IMR-90 (cell line): Measurements from ENCODE around the gene ACOX3. TPM values are rescaled to one million over a fixed set of nuclear protein-coding genes. Genes with fewer than 3 reads are reported as not detected.

ENCODE experiments used
- ATAC-seq: fragments of 200-7000 bp; cut with Tn5 transposase; 2 replicates; pipeline ENCODE4 v1.9.1; 2020; ENCODE audit warnings: low read depth, mild to moderate bottlenecking, moderate library complexity
- BruUV-seq: library from RNA; stranded (reverse); fragments of 400-500 nt; replicated peaks from 2 replicates; lab custom pipeline; 2021; lab: Mats Ljungman, UMichigan
- CTCF ChIA-PET: fragments of 300-600 bp; formaldehyde crosslinking; extraction: SDS; loops from one replicate; lab custom pipeline; 2021; ENCODE audit warnings: antibody characterized with exemption; lab: Yijun Ruan, JAX
- POLR2A ChIA-PET: fragments of 300-600 bp; sonication (Branson Sonifier 250); formaldehyde crosslinking; loops from one replicate; lab custom pipeline; 2022; ENCODE audit warnings: antibody characterized with exemption; ENCODE audit not compliant: unreplicated experiment; lab: Charles Lee
- DNase-seq: peaks from one replicate; pipeline ENCODE4 v3.0.0; 2013
- H2AFZ ChIP-seq: replicated peaks from 2 replicates; pipeline ENCODE3; 2013; ENCODE audit warnings: low read length, mild to moderate bottlenecking; ENCODE audit not compliant: poor library complexity
- H2AK5ac ChIP-seq: 2 replicates; pipeline ENCODE4 v1.6.1; 2013; ENCODE audit warnings: low read depth, low read length, inconsistent platforms
- H2AK9ac ChIP-seq: replicated peaks from 2 replicates; pipeline ENCODE3; 2013; ENCODE audit warnings: mild to moderate bottlenecking, low read depth, low read length, moderate library complexity; ENCODE audit not compliant: poor library complexity
- H2BK120ac ChIP-seq: 2 replicates; pipeline ENCODE4 v1.6.1; 2013; ENCODE audit warnings: low read depth, low read length, inconsistent platforms
- H2BK15ac ChIP-seq: 3 replicates; pipeline ENCODE4 v1.6.1; 2013; ENCODE audit warnings: low read depth, low read length, inconsistent platforms
- H2BK20ac ChIP-seq: 2 replicates; pipeline ENCODE4 v1.6.1; 2013; ENCODE audit warnings: low read depth, mild to moderate bottlenecking, inconsistent platforms, low read length, moderate library complexity
- H2BK5ac ChIP-seq: 2 replicates; pipeline ENCODE4 v1.6.1; 2013; ENCODE audit warnings: mild to moderate bottlenecking, low read depth, low read length, inconsistent platforms; ENCODE audit not compliant: poor library complexity, severe bottlenecking
- H3K14ac ChIP-seq: replicated peaks from 2 replicates; pipeline ENCODE4 v1.6.1; 2013; ENCODE audit warnings: low read depth, low read length, inconsistent platforms
- H3K18ac ChIP-seq: 2 replicates; pipeline ENCODE4 v1.6.1; 2013; ENCODE audit warnings: low read depth, low read length, control low read depth
- H3K23ac ChIP-seq: 2 replicates; pipeline ENCODE4 v1.6.1; 2013; ENCODE audit warnings: low read depth, low read length, inconsistent platforms
- H3K27ac ChIP-seq: 2 replicates; pipeline ENCODE4 v1.5.1; 2013; ENCODE audit warnings: mild to moderate bottlenecking, control low read depth, low read length; ENCODE audit not compliant: insufficient read depth
- H3K27me3 ChIP-seq: 2 replicates; pipeline ENCODE4 v1.6.1; 2013; ENCODE audit warnings: low read length; ENCODE audit not compliant: control insufficient read depth, insufficient read depth
- H3K36me3 ChIP-seq: 2 replicates; pipeline ENCODE4 v1.6.1; 2013; ENCODE audit warnings: low read length, mixed read lengths; ENCODE audit not compliant: control insufficient read depth, insufficient read depth
- H3K4ac ChIP-seq: 2 replicates; pipeline ENCODE4 v1.6.1; 2013; ENCODE audit warnings: low read depth, low read length, inconsistent platforms
- H3K4me1 ChIP-seq: 2 replicates; pipeline ENCODE4 v1.6.1; 2013; ENCODE audit warnings: low read length, mixed read lengths; ENCODE audit not compliant: control insufficient read depth, insufficient read depth
- H3K4me2 ChIP-seq: 2 replicates; pipeline ENCODE4 v1.6.1; 2013; ENCODE audit warnings: low read depth, mild to moderate bottlenecking, control low read depth, low read length, moderate library complexity
- H3K4me3 ChIP-seq: 2 replicates; pipeline ENCODE4 v1.5.1; 2013; ENCODE audit warnings: low read depth, mild to moderate bottlenecking, control low read depth, low read length, moderate library complexity; ENCODE audit not compliant: insufficient read depth
- H3K56ac ChIP-seq: 2 replicates; pipeline ENCODE4 v1.6.1; 2013; ENCODE audit warnings: low read length, inconsistent platforms; ENCODE audit not compliant: insufficient read depth; ENCODE audit errors: extremely low read depth
- H3K79me1 ChIP-seq, 2 experiments: 2 replicates each; pipeline ENCODE4 v1.6.1; 2013; ENCODE audit warnings: low read length in 2 of 2, inconsistent platforms in 1 of 2, low read depth in 1 of 2
- H3K9ac ChIP-seq: 2 replicates; pipeline ENCODE4 v1.6.1; 2013; ENCODE audit warnings: low read depth, low read length, control low read depth
- H3K9me1 ChIP-seq: 2 replicates; pipeline ENCODE4 v1.6.1; 2013; ENCODE audit warnings: low read length, inconsistent platforms; ENCODE audit not compliant: insufficient read depth
- H3K9me3 ChIP-seq: 2 replicates; pipeline ENCODE4 v1.6.1; 2013; ENCODE audit warnings: low read length; ENCODE audit not compliant: control insufficient read depth, insufficient read depth
- H4K20me1 ChIP-seq: 2 replicates; pipeline ENCODE4 v1.6.1; 2013; ENCODE audit warnings: low read length, inconsistent platforms; ENCODE audit not compliant: insufficient read depth
- H4K5ac ChIP-seq: 2 replicates; pipeline ENCODE4 v1.6.1; 2013; ENCODE audit warnings: mild to moderate bottlenecking, low read depth, low read length, control low read depth
- H4K8ac ChIP-seq, 2 experiments: 2 replicates each; pipeline ENCODE4 v1.6.1; 2013; ENCODE audit warnings: low read depth in 2 of 2, low read length in 2 of 2, control low read depth in 1 of 2, inconsistent platforms in 1 of 2
- H4K91ac ChIP-seq: 2 replicates; pipeline ENCODE4 v1.6.1; 2013; ENCODE audit warnings: low read depth, low read length, inconsistent platforms; ENCODE audit not compliant: insufficient read depth
- BHLHE40 ChIP-seq: fragments of 150-350 bp; IDR thresholded peaks from 2 replicates; pipeline ENCODE4 v1.6.1; 2016; ENCODE audit warnings: mild to moderate bottlenecking, low read depth, low read length
- FOS ChIP-seq: fragments of 150-350 bp; IDR thresholded peaks from 2 replicates; pipeline ENCODE4 v1.6.1; 2016; ENCODE audit warnings: low read depth, low read length
- MAZ ChIP-seq: IDR thresholded peaks from 2 replicates; pipeline ENCODE4 v1.6.1; 2012; ENCODE audit warnings: low read depth, mild to moderate bottlenecking, low read length, improper control_type of control experiment, moderate library complexity, borderline replicate concordance
- MXI1 ChIP-seq: IDR thresholded peaks from 2 replicates; pipeline ENCODE4 v1.6.1; 2012; ENCODE audit warnings: low read depth, mild to moderate bottlenecking, low read length, moderate library complexity, borderline replicate concordance
- NFE2L2 ChIP-seq: fragments of 150-350 bp; IDR thresholded peaks from 2 replicates; pipeline ENCODE4 v1.6.1; 2016; ENCODE audit warnings: low read depth, mild to moderate bottlenecking, low read length
- POLR2A ChIP-seq: IDR thresholded peaks from 2 replicates; pipeline ENCODE4 v1.6.1; 2012; ENCODE audit warnings: mild to moderate bottlenecking, low read depth, low read length
- RAD21 ChIP-seq: IDR thresholded peaks from 2 replicates; pipeline ENCODE4 v1.6.1; 2012; ENCODE audit warnings: low read length, improper control_type of control experiment
- RCOR1 ChIP-seq: IDR thresholded peaks from 2 replicates; pipeline ENCODE4 v1.6.1; 2012; ENCODE audit warnings: mild to moderate bottlenecking, low read length, improper control_type of control experiment; ENCODE audit not compliant: insufficient replicate concordance
- RFX5 ChIP-seq: IDR thresholded peaks from 2 replicates; pipeline ENCODE4 v1.8.0; 2012; ENCODE audit warnings: low read depth, mild to moderate bottlenecking, low read length, moderate library complexity
- SMC3 ChIP-seq: fragments of 150-350 bp; IDR thresholded peaks from 2 replicates; pipeline ENCODE4 v1.6.1; 2016; ENCODE audit warnings: low read depth, mild to moderate bottlenecking, antibody characterized with exemption, low read length, moderate library complexity
- USF2 ChIP-seq: fragments of 150-350 bp; IDR thresholded peaks from 2 replicates; pipeline ENCODE4 v1.6.1; 2017; ENCODE audit warnings: mild to moderate bottlenecking, antibody characterized with exemption, low read length, low read depth
- whole genome bisulfite sequencing, 2 experiments: methylation state at CpG; one replicate each; pipeline versions ENCODE4 v1.1.5 to v1.1.7; 2013; ENCODE audit warnings: missing lambda C conversion rate in 2 of 2; ENCODE audit not compliant: insufficient read length in 1 of 2; ENCODE audit errors: extremely low coverage in 2 of 2; 5-methylcytosine and 5-hydroxymethylcytosine counted together
- dilution Hi-C: fragments of 300-500 bp; cut with HindIII; formaldehyde crosslinking; loops from one replicate; pipeline ENCODE4 v1.14.3; 2018; ENCODE audit warnings: low sequenced_read_pairs; ENCODE audit not compliant: unreplicated experiment
- in situ Hi-C: fragments of 300-500 bp; cut with MboI; formaldehyde crosslinking; loops from 3 replicates; pipeline ENCODE4 v1.14.3; 2019; ENCODE audit warnings: low sequenced_read_pairs, inconsistent platforms, mixed read lengths
- intact Hi-C: fragments of 100-400 bp; cut with micrococcal nuclease; formaldehyde crosslinking; loops from 2 replicates; pipeline ENCODE4 v1.10.0; 2022
- polyA plus RNA-seq, 3 experiments: library from polyadenylated mRNA; depleted of rRNA; stranded (reverse); fragments of >200 nt; gene quantifications; 2 replicates each; pipeline ENCODE4 v1.2.3, GENCODE V29; 2012; ENCODE audit warnings: low replicate concordance in 1 of 3
- total RNA-seq: library from RNA; depleted of rRNA; stranded (reverse); fragments of >200 nt; gene quantifications from 2 replicates; pipeline ENCODE4 v1.2.3, GENCODE V29; 2012
- TF ChIP-seq, protein P1 (sequence below): fragments of 150-350 bp; IDR thresholded peaks from 2 replicates; pipeline ENCODE4 v1.6.1; 2016; ENCODE audit warnings: low read depth, mild to moderate bottlenecking, low read length, moderate library complexity, borderline replicate concordance

Gene ACOX3
- total and polyA plus RNA-seq, 2 of the 4 experiments (the other 2 are of a cell fraction), result 15.2 to 25.8 TPM

DNA sequence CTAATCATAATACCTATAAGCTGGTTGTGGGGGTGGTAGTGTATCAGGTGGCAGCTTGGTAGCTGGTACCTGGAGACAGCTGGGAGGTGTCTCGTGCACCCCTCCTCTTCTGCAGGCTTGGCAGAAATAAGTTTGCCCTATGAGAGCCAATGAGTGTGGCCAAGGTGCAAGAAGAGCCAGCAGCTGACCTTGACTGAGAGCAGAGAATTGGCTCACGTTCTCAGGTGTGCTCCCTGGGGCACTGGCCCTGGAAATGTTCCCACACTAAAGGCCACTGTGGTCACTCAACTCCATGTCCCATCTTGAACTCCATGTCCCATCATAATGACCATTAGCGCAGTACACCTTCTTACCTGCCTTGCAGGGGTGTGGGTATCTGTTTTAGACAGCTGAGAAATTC lies 13.4 kb upstream of the ACOX3 start:
- no peak overlapping the region for H2AK9ac ChIP-seq
- no peak overlapping the region for H3K4me3 ChIP-seq
- no peak overlapping the region for H3K56ac ChIP-seq
- CTCF ChIA-PET, result interaction anchor here (0.6 to 1.0 kb wide), 2 partner anchors 14 to 64 kb away, joined by 3 to 4 read pairs; no protein-coding TSS in a partner anchor
- no peak for DNase-seq
- no peaks in the 10 kb centered on the region for H3K9me3 ChIP-seq
- no peak overlapping the region for H2BK15ac ChIP-seq
- dilution Hi-C loops, result no loop called here
- no peak overlapping the region for H2AK5ac ChIP-seq
- H2BK120ac ChIP-seq, result no peak overlapping the region
- no peak overlapping the region for H3K23ac ChIP-seq
- H2BK5ac ChIP-seq, result no peak overlapping the region
- H3K4me1 ChIP-seq, result no peaks in the 10 kb centered on the region
- no peak for ATAC-seq
- no peaks in the 10 kb centered on the region for H3K27me3 ChIP-seq
- no peak overlapping the region for H3K4ac ChIP-seq
- no peak overlapping the region for H3K9ac ChIP-seq
- intact Hi-C loops, result no loop called here
- H3K9me1 ChIP-seq, result no peaks in the 10 kb centered on the region
- no TSS peak for BruUV-seq
- no peak overlapping the region for H4K5ac ChIP-seq
- H2BK20ac ChIP-seq, result no peak overlapping the region
- no peak overlapping the region for H3K27ac ChIP-seq
- H2AFZ ChIP-seq, result no peak overlapping the region
- H4K91ac ChIP-seq, result no peak overlapping the region
- H4K20me1 ChIP-seq, result no peaks in the 10 kb centered on the region; the same call in 1 of the 2 replicates
- H3K18ac ChIP-seq, result no peak overlapping the region
- H3K14ac ChIP-seq, result no peak overlapping the region
- in situ Hi-C loops, result no loop called here
- no peak overlapping the region for H4K8ac ChIP-seq
- no peak overlapping the region for H3K4me2 ChIP-seq
- TF ChIP-seq BHLHE40 (no peak), SMC3 (no peak), RAD21 (no peak), MXI1 (no peak), RFX5 (no peak), FOS (no peak), POLR2A (no peak), MAZ (no peak), NFE2L2 (no peak), USF2 (no peak), RCOR1 (no peak)
- TF ChIP-seq, protein P1, sequence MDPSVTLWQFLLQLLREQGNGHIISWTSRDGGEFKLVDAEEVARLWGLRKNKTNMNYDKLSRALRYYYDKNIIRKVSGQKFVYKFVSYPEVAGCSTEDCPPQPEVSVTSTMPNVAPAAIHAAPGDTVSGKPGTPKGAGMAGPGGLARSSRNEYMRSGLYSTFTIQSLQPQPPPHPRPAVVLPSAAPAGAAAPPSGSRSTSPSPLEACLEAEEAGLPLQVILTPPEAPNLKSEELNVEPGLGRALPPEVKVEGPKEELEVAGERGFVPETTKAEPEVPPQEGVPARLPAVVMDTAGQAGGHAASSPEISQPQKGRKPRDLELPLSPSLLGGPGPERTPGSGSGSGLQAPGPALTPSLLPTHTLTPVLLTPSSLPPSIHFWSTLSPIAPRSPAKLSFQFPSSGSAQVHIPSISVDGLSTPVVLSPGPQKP, result no peak
- no CpG with 5 or more reads among the region's 3 CpGs for WGBS, 2 experiments
- H3K79me1 ChIP-seq, result no peaks in the 10 kb centered on the region; a peak in 1 of 4 replicates
- peaks cover 49% of the 10 kb centered on the region for H3K36me3 ChIP-seq
- POLR2A ChIA-PET, result no interaction called here
